ENCODE data around the gene POU5F1. TPM values are rescaled to one million over a fixed set of nuclear protein-coding genes. Genes with fewer than 3 reads are reported as not detected.
A peak's percentile ranks its signal among the peaks of the same experiment; 100 is the strongest.

POU5F1 gene
- total RNA-seq, 4 donors from 2014 or later, result 1.0 TPM; not detected in 3

GRCh38 chr6:31122791-31123706 lies 47.4 kb downstream of the POU5F1 start:
- no peaks in the 10 kb centered on the region for H3K9me3 ChIP-seq
- no peaks in the 10 kb centered on the region for H3K27me3 ChIP-seq
- WGBS, 2 donors, result 32 to 35% methylated on average over 16 of the region's 16 CpGs
- intact Hi-C loops (cut with DNase I), result no loop called here
- no peaks in the 10 kb centered on the region for H3K36me3 ChIP-seq
- TF ChIP-seq POLR2A (IDR thresholded peaks at IDR 0.05), result no peak
- TF ChIP-seq CTCF (IDR thresholded peaks at IDR 0.05), result no peak
- peak; percentile 94 to 97 for DNase-seq
- H3K4me3 ChIP-seq (replicated peaks in 1 of 3), result no peak overlapping the region
- H3K27ac ChIP-seq, result peak overlapping the region; percentile 37 to 57 (median 44)
- H3K4me1 ChIP-seq, result peaks cover 11 to 46% of the 10 kb centered on the region in 2 donors

GRCh38 chr6:31121131-31121790 lies 49.2 kb downstream of the POU5F1 start:
- 81 to 94% methylated on average over 10 to 12 of the region's 12 CpGs for WGBS, 2 donors
- no peak for TF ChIP-seq POLR2A (IDR thresholded peaks at IDR 0.05)
- no peak for TF ChIP-seq CTCF (IDR thresholded peaks at IDR 0.05)
- Histone ChIP-seq H3K27ac (peak overlapping the region in 1 of 3 donors; percentile 4), H3K4me3 (replicated peaks in 1 of 3) (no peak overlapping the region), H3K4me1 (peaks cover 11 to 55% of the 10 kb centered on the region in 2 donors), H3K36me3 (no peaks in the 10 kb centered on the region), H3K27me3 (no peaks in the 10 kb centered on the region), H3K9me3 (no peaks in the 10 kb centered on the region)
- intact Hi-C loops (cut with DNase I), result no loop called here
- no peak for DNase-seq

- H3K9me3 ChIP-seq, result no peaks in the 10 kb centered on the region
- peaks cover 11 to 55% of the 10 kb centered on the region in 2 donors for H3K4me1 ChIP-seq
- no peaks in the 10 kb centered on the region for H3K27me3 ChIP-seq
- no peak for TF ChIP-seq POLR2A (IDR thresholded peaks at IDR 0.05)
- 76 to 79% methylated on average over 14 to 21 of the region's 26 CpGs for WGBS, 2 donors
- DNase-seq, result no peak
- no peaks in the 10 kb centered on the region for H3K36me3 ChIP-seq
- intact Hi-C loops (cut with DNase I), result no loop called here
- no peak within 1 kb of the TSS for H3K27ac ChIP-seq
- H3K4me3 ChIP-seq (replicated peaks in 1 of 3), result no peak within 1 kb of the TSS
Measured at GRCh38 chr6:31120151-31120915, 50.1 kb downstream of the POU5F1 start, which contains the start of gene CDSN. Gene CDSN (minus strand): TSS chr6:31120446. CDS start chr6:31120419, 27 bp downstream.

GRCh38 chr6:31118178-31118577 lies 52.3 kb downstream of the POU5F1 start:
- no peak overlapping the region for H3K4me3 ChIP-seq (replicated peaks in 1 of 3)
- no peaks in the 10 kb centered on the region for H3K27me3 ChIP-seq
- H3K9me3 ChIP-seq, result no peaks in the 10 kb centered on the region
- intact Hi-C loops (cut with DNase I), result no loop called here
- H3K36me3 ChIP-seq, result no peaks in the 10 kb centered on the region
- H3K4me1 ChIP-seq, result peaks cover 23 to 57% of the 10 kb centered on the region in 2 donors
- DNase-seq, result no peak
- WGBS, 2 donors, result 88 to 93% methylated on average over 6 to 7 of the region's 7 CpGs
- H3K27ac ChIP-seq, result no peak overlapping the region
- no peak for TF ChIP-seq POLR2A (IDR thresholded peaks at IDR 0.05)
- no peak for TF ChIP-seq CTCF (IDR thresholded peaks at IDR 0.05)
